Neural progenitor cell (in vitro differentiated cells): ENCODE measurements around the gene ADRB1. TPM values are rescaled to one million over a fixed set of nuclear protein-coding genes. Genes with fewer than 3 reads are reported as not detected.

ENCODE experiments used
- DNase-seq: peaks from one replicate; pipeline ENCODE4 v3.0.0-alpha.2; 2016; ENCODE audit warnings: low spot score
- H2AFZ ChIP-seq: fragments of 200-600 bp; sonication (generic); replicated peaks from 2 replicates; pipeline ENCODE4 v1.6.1; 2016; ENCODE audit warnings: antibody characterized with exemption
- H3F3A ChIP-seq: fragments of 200-600 bp; sonication (generic); 2 replicates; pipeline ENCODE4 v1.6.1; 2016; ENCODE audit warnings: antibody characterized with exemption, low read depth
- H3K27ac ChIP-seq: fragments of 200-600 bp; sonication (generic); 2 replicates; pipeline ENCODE4 v1.5.1; 2016; ENCODE audit warnings: mild to moderate bottlenecking
- H3K27me3 ChIP-seq: fragments of 200-600 bp; sonication (generic); 2 replicates; pipeline ENCODE4 v1.6.1; 2016; ENCODE audit warnings: mild to moderate bottlenecking, moderate library complexity
- H3K36me3 ChIP-seq: fragments of 200-600 bp; sonication (generic); 2 replicates; pipeline ENCODE4 v1.5.1; 2016
- H3K4me1 ChIP-seq: fragments of 200-600 bp; sonication (generic); 2 replicates; pipeline ENCODE4 v1.6.1; 2016; ENCODE audit warnings: mixed run types
- H3K4me2 ChIP-seq: fragments of 200-600 bp; sonication (generic); 2 replicates; pipeline ENCODE4 v1.6.1; 2016
- H3K4me3 ChIP-seq: fragments of 200-600 bp; sonication (generic); 2 replicates; pipeline ENCODE4 v1.5.1; 2016
- H3K79me2 ChIP-seq: fragments of 200-600 bp; sonication (generic); 2 replicates; pipeline ENCODE4 v1.6.1; 2016; ENCODE audit warnings: low read depth
- H3K9ac ChIP-seq: fragments of 200-600 bp; sonication (generic); 2 replicates; pipeline ENCODE4 v1.6.1; 2016
- H3K9me3 ChIP-seq: fragments of 200-600 bp; sonication (generic); 2 replicates; pipeline ENCODE4 v1.5.1; 2016; ENCODE audit warnings: low read depth
- H4K20me1 ChIP-seq: fragments of 200-600 bp; sonication (generic); 2 replicates; pipeline ENCODE4 v1.6.1; 2016; ENCODE audit warnings: low read depth
- H3K27ac Mint-ChIP-seq: 3 replicates; pipeline ENCODE4 v1.8.0; 2021; ENCODE audit warnings: mixed read lengths
- H3K27me3 Mint-ChIP-seq: 2 replicates; pipeline ENCODE4 v1.8.0; 2022; ENCODE audit warnings: low read depth, mild to moderate bottlenecking, inconsistent platforms, moderate library complexity, mixed read lengths; ENCODE audit not compliant: insufficient read depth
- H3K36me3 Mint-ChIP-seq: 3 replicates; pipeline ENCODE4 v1.8.0; 2021; ENCODE audit warnings: mixed read lengths
- H3K4me1 Mint-ChIP-seq: 3 replicates; pipeline ENCODE4 v1.8.0; 2021; ENCODE audit warnings: mixed read lengths
- H3K4me3 Mint-ChIP-seq: 3 replicates; pipeline ENCODE4 v1.8.0; 2021; ENCODE audit warnings: mild to moderate bottlenecking, moderate library complexity, mixed read lengths
- H3K9me3 Mint-ChIP-seq: 3 replicates; pipeline ENCODE4 v1.8.0; 2020; ENCODE audit warnings: mixed read lengths
- EZH2 ChIP-seq: fragments of 200-600 bp; sonication (generic); IDR thresholded peaks from 2 replicates; pipeline ENCODE4 v1.6.1; 2017; ENCODE audit warnings: antibody characterized with exemption, mild to moderate bottlenecking, moderate library complexity
- EZH2phosphoT487 ChIP-seq: fragments of 200-600 bp; sonication (generic); IDR thresholded peaks from 2 replicates; pipeline ENCODE4 v1.6.1; 2017; ENCODE audit warnings: antibody characterized with exemption
- total RNA-seq: library from RNA; depleted of rRNA; stranded (reverse); fragments of >200 nt; gene quantifications from 2 replicates; pipeline ENCODE4 v1.2.3, GENCODE V29; 2015; ENCODE audit warnings: low replicate concordance
- TF ChIP-seq, protein P1 (sequence below): fragments of 200-600 bp; sonication (generic); IDR thresholded peaks from 2 replicates; pipeline ENCODE4 v1.5.1; 2017; ENCODE audit warnings: antibody characterized with exemption, mild to moderate bottlenecking

Gene ADRB1
- total RNA-seq, 1 donor from 2014 or later = not detected

DNA sequence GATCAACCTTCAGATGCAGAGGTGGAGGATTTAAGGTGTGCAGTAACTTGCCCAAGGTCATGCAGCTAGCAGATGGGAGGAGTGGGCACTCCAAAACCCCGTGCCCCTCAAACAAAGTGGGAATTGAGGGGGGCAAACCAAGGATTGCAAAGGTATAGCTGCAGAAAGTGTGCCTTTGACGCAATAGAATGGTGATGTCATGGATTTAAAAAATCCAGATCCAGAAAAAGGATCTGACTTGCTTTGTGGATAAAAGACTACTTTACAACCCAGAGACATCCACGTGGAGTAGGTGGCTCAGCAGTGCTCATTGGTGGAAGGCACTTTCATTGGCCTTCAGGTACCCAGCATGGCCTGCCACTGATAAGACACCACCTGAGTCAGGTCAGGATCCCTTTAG is 15.7 kb upstream of the ADRB1 start:
- no peaks in the 10 kb centered on the region for H3K4me1 ChIP-seq
- no peaks in the 10 kb centered on the region for H4K20me1 ChIP-seq
- TF ChIP-seq, protein P1, sequence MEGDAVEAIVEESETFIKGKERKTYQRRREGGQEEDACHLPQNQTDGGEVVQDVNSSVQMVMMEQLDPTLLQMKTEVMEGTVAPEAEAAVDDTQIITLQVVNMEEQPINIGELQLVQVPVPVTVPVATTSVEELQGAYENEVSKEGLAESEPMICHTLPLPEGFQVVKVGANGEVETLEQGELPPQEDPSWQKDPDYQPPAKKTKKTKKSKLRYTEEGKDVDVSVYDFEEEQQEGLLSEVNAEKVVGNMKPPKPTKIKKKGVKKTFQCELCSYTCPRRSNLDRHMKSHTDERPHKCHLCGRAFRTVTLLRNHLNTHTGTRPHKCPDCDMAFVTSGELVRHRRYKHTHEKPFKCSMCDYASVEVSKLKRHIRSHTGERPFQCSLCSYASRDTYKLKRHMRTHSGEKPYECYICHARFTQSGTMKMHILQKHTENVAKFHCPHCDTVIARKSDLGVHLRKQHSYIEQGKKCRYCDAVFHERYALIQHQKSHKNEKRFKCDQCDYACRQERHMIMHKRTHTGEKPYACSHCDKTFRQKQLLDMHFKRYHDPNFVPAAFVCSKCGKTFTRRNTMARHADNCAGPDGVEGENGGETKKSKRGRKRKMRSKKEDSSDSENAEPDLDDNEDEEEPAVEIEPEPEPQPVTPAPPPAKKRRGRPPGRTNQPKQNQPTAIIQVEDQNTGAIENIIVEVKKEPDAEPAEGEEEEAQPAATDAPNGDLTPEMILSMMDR = no peak
- TF ChIP-seq EZH2 = no peak
- no peak for TF ChIP-seq EZH2phosphoT487
- no peak overlapping the region for H3K4me3 ChIP-seq
- no peaks in the 10 kb centered on the region for H3K27me3 ChIP-seq
- no peaks in the 10 kb centered on the region for H3F3A ChIP-seq
- Mint-ChIP-seq H3K27me3 (peaks cover 7% of the 10 kb centered on the region), H3K27ac (no peak overlapping the region), H3K9me3 (no peaks in the 10 kb centered on the region), H3K4me1 (peaks cover 4% of the 10 kb centered on the region), H3K4me3 (no peak overlapping the region), H3K36me3 (no peaks in the 10 kb centered on the region)
- no peak overlapping the region for H3K9ac ChIP-seq
- no peak overlapping the region for H3K27ac ChIP-seq
- H3K9me3 ChIP-seq = no peaks in the 10 kb centered on the region
- no peaks in the 10 kb centered on the region for H3K36me3 ChIP-seq
- H3K79me2 ChIP-seq = no peaks in the 10 kb centered on the region
- DNase-seq = no peak
- H2AFZ ChIP-seq = no peak overlapping the region
- no peak overlapping the region for H3K4me2 ChIP-seq

DNA sequence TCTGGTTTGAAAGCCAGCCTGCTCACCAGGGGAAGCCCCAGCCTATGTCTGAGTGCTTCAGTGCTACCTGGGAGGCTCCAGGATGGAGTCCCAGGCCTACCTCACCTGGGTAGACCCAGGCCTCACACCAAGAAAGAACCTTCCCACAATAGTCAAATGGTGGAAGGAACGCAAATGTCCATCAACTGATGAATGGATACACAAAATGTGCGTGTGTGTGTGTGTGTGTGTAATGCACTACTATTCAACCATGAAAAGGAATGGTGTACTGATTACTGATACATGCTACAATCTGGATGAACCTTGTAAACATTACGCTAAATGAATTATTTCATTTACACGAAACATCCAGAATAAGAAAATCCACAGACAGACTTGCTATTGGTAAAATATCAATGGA is 15.2 kb upstream of the ADRB1 start:
- no peaks in the 10 kb centered on the region for H3K9me3 Mint-ChIP-seq
- peaks cover 10% of the 10 kb centered on the region for H3K27me3 Mint-ChIP-seq
- H2AFZ ChIP-seq = no peak overlapping the region
- no peak overlapping the region for H3K27ac ChIP-seq
- DNase-seq = no peak
- no peak overlapping the region for H3K4me2 ChIP-seq
- H3K27me3 ChIP-seq = no peaks in the 10 kb centered on the region
- H3K4me3 ChIP-seq = no peak overlapping the region
- peaks cover 4% of the 10 kb centered on the region for H3K4me1 Mint-ChIP-seq
- H4K20me1 ChIP-seq = no peaks in the 10 kb centered on the region
- no peak overlapping the region for H3K9ac ChIP-seq
- no peaks in the 10 kb centered on the region for H3K36me3 Mint-ChIP-seq
- H3K27ac Mint-ChIP-seq = no peak overlapping the region
- H3K79me2 ChIP-seq = no peaks in the 10 kb centered on the region
- no peaks in the 10 kb centered on the region for H3F3A ChIP-seq
- H3K9me3 ChIP-seq = no peaks in the 10 kb centered on the region
- H3K4me3 Mint-ChIP-seq = no peak overlapping the region
- H3K4me1 ChIP-seq = no peaks in the 10 kb centered on the region
- TF ChIP-seq EZH2phosphoT487 (no peak), EZH2 (no peak)
- TF ChIP-seq, protein P1 = no peak
- no peaks in the 10 kb centered on the region for H3K36me3 ChIP-seq

DNA sequence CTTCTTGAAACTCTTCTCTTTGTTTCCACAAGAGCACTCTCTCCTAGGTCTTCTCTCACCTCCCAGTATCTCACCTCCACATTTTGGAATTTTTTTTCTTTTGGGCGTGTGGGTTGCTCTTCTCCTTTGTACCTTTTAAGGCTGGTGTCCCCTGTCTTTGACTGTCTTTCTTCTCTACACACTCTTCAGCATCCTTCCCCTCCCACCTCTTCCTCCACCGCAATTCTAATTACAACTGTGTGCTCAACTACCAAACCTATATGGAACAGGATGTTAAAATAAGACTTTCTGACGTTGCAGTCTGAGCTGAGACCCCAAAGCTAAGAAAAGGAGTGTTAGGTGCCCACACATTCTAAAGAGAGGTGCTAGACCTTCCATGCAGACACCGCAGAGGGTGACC is 14.0 kb upstream of the ADRB1 start:
- no peak for DNase-seq
- H3K27me3 ChIP-seq = no peaks in the 10 kb centered on the region
- H3K4me2 ChIP-seq = no peak overlapping the region
- H3K9me3 Mint-ChIP-seq = no peaks in the 10 kb centered on the region
- no peak overlapping the region for H3K27ac Mint-ChIP-seq
- no peaks in the 10 kb centered on the region for H3F3A ChIP-seq
- TF ChIP-seq, protein P1 = no peak
- no peak for TF ChIP-seq EZH2
- no peak for TF ChIP-seq EZH2phosphoT487
- H4K20me1 ChIP-seq = no peaks in the 10 kb centered on the region
- H3K4me1 ChIP-seq = no peaks in the 10 kb centered on the region
- no peak overlapping the region for H3K9ac ChIP-seq
- no peak overlapping the region for H2AFZ ChIP-seq
- H3K36me3 Mint-ChIP-seq = no peaks in the 10 kb centered on the region
- H3K9me3 ChIP-seq = no peaks in the 10 kb centered on the region
- no peak overlapping the region for H3K27ac ChIP-seq
- H3K4me3 Mint-ChIP-seq = no peak overlapping the region
- H3K36me3 ChIP-seq = no peaks in the 10 kb centered on the region
- H3K27me3 Mint-ChIP-seq = peaks cover 10% of the 10 kb centered on the region
- no peaks in the 10 kb centered on the region for H3K79me2 ChIP-seq
- H3K4me3 ChIP-seq = no peak overlapping the region
- peaks cover 4% of the 10 kb centered on the region for H3K4me1 Mint-ChIP-seq

DNA sequence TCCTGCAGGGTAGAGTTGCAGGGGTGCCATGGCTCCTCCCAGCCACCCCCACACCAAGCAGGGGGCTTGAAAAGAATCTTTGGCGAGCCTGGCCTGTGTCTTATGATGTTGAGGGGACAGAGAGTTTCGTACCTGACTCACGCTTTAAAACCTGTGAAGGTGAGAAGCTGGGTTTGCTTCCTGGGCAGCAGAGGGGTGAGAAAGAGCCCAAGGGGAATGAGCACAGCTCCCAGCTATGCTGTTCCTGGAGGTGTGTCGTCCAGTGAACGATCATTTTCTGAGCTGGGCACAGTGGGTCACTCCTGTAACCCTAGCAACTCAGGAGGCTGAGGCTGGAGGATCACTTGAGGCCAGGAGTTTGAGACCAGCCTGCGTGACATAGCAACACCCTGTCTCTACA is 13.5 kb upstream of the ADRB1 start:
- Histone ChIP-seq H3K9ac (no peak overlapping the region), H3K36me3 (no peaks in the 10 kb centered on the region), H3K4me3 (no peak overlapping the region), H3K27ac (no peak overlapping the region), H3F3A (no peaks in the 10 kb centered on the region), H2AFZ (no peak overlapping the region), H3K4me2 (no peak overlapping the region), H4K20me1 (no peaks in the 10 kb centered on the region), H3K4me1 (no peaks in the 10 kb centered on the region), H3K9me3 (no peaks in the 10 kb centered on the region), H3K79me2 (no peaks in the 10 kb centered on the region), H3K27me3 (no peaks in the 10 kb centered on the region)
- TF ChIP-seq, protein P1 = no peak
- no peak for TF ChIP-seq EZH2phosphoT487
- no peak for TF ChIP-seq EZH2
- H3K27me3 Mint-ChIP-seq = peaks cover 7% of the 10 kb centered on the region
- H3K4me3 Mint-ChIP-seq = no peak overlapping the region
- no peak overlapping the region for H3K27ac Mint-ChIP-seq
- peaks cover 4% of the 10 kb centered on the region for H3K4me1 Mint-ChIP-seq
- H3K36me3 Mint-ChIP-seq = no peaks in the 10 kb centered on the region
- DNase-seq = no peak
- no peaks in the 10 kb centered on the region for H3K9me3 Mint-ChIP-seq
